ENCODE data around the gene PHTF2. TPM values are rescaled to one million over a fixed set of nuclear protein-coding genes. Genes with fewer than 3 reads are reported as not detected.

The PHTF2 gene
- total RNA-seq, 1 donor from 2014 or later, result 27.0 TPM

DNA sequence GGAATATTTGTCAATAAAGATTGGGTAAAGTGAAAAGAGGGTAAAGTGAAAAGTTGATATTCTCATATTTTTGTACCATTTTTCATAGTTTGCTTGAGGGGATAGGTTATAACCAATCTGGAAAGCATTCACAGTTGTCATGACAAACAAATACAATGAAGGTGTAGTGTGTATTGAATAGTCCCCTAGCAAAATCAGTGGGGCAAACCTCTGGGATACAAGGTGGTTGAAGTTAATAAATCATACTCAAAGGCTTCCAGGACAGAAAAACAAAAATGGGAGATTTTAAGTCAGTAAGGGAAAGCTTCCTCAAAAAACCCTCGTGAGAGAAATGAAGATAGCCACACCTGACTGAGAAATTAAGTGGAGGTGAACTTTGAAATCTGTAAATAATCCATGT, 39.4 kb downstream of the PHTF2 start:
- peaks cover 10% of the 10 kb centered on the region for H3K79me2 ChIP-seq (ENCODE audit: insufficient read depth, low read length)
- H3K9ac ChIP-seq (ENCODE audit: low read length), result no peak overlapping the region
- Mint-ChIP-seq H3K27me3 (ENCODE audit: low read depth, unreplicated experiment) (no peaks in the 10 kb centered on the region), H3K4me3 (ENCODE audit: unreplicated experiment) (no peak overlapping the region), H3K27ac (ENCODE audit: unreplicated experiment) (no peak overlapping the region), H3K4me1 (ENCODE audit: low read depth, unreplicated experiment) (peaks cover 8% of the 10 kb centered on the region), H3K36me3 (ENCODE audit: low read depth, unreplicated experiment) (no peaks in the 10 kb centered on the region), H3K9me3 (ENCODE audit: unreplicated experiment) (no peaks in the 10 kb centered on the region)
- H3K9me3 ChIP-seq (ENCODE audit: insufficient read depth, low read depth, low read length), result no peaks in the 10 kb centered on the region
- no peaks in the 10 kb centered on the region for H3K27me3 ChIP-seq (ENCODE audit: insufficient read depth, low read length)
- H3K4me3 ChIP-seq (ENCODE audit: insufficient read depth, low read depth, low read length), result no peak overlapping the region
- TF ChIP-seq EZH2 (IDR thresholded peaks at IDR 0.05; ENCODE audit: insufficient read depth, low read length), result no peak
- TF ChIP-seq, protein P1, sequence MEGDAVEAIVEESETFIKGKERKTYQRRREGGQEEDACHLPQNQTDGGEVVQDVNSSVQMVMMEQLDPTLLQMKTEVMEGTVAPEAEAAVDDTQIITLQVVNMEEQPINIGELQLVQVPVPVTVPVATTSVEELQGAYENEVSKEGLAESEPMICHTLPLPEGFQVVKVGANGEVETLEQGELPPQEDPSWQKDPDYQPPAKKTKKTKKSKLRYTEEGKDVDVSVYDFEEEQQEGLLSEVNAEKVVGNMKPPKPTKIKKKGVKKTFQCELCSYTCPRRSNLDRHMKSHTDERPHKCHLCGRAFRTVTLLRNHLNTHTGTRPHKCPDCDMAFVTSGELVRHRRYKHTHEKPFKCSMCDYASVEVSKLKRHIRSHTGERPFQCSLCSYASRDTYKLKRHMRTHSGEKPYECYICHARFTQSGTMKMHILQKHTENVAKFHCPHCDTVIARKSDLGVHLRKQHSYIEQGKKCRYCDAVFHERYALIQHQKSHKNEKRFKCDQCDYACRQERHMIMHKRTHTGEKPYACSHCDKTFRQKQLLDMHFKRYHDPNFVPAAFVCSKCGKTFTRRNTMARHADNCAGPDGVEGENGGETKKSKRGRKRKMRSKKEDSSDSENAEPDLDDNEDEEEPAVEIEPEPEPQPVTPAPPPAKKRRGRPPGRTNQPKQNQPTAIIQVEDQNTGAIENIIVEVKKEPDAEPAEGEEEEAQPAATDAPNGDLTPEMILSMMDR (IDR thresholded peaks at IDR 0.05; ENCODE audit: insufficient read depth, low read depth, low read length), result no peak
- H2AFZ ChIP-seq (ENCODE audit: low read depth, low read length), result no peak overlapping the region
- no peak overlapping the region for H3K27ac ChIP-seq (ENCODE audit: low read depth, low read length)
- DNase-seq (ENCODE audit: low read depth), result no peak
- no peak overlapping the region for H3K4me2 ChIP-seq (ENCODE audit: low read length)
- no peaks in the 10 kb centered on the region for H4K20me1 ChIP-seq (ENCODE audit: insufficient read depth, low read length)
- FAIRE-seq, result peak; percentile 17
- H3K4me1 ChIP-seq (ENCODE audit: insufficient read depth, low read length), result peaks cover 6% of the 10 kb centered on the region
- H3K36me3 ChIP-seq (ENCODE audit: insufficient read depth, low read length), result no peaks in the 10 kb centered on the region

DNA sequence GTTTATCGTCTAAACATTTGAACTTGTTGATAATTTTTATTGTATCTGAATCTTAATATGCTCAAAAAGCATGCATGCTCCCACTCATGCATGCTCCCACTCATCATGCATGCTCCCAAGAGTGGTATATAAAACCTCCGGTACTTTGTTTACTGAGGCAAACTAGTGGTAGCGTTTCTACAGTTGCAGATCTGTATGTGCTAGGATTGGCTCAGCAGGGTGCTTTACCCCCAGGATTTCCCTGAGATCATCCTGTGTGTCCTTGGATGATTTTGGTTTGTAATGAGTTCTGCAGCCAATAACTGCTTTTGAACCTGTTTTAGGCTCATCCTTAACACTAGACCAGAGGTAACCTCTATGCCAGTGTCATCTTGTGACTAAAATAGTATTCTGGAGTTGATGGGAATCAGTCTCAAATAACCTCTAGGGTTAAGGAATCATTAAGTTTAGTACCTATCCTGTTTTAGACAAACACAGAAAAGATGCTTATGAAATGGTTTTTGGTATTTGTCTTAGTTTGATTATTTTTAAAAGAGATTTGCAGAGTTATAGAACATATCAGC, 40.4 kb downstream of the PHTF2 start:
- Histone ChIP-seq H3K36me3 (ENCODE audit: insufficient read depth, low read length) (no peaks in the 10 kb centered on the region), H3K4me2 (ENCODE audit: low read length) (no peak overlapping the region), H3K9ac (ENCODE audit: low read length) (no peak overlapping the region), H3K27me3 (ENCODE audit: insufficient read depth, low read length) (no peaks in the 10 kb centered on the region), H2AFZ (ENCODE audit: low read depth, low read length) (no peak overlapping the region), H3K27ac (ENCODE audit: low read depth, low read length) (no peak overlapping the region), H3K9me3 (ENCODE audit: insufficient read depth, low read depth, low read length) (no peaks in the 10 kb centered on the region), H4K20me1 (ENCODE audit: insufficient read depth, low read length) (no peaks in the 10 kb centered on the region), H3K79me2 (ENCODE audit: insufficient read depth, low read length) (peaks cover 10% of the 10 kb centered on the region), H3K4me3 (ENCODE audit: insufficient read depth, low read depth, low read length) (no peak overlapping the region), H3K4me1 (ENCODE audit: insufficient read depth, low read length) (peaks cover 6% of the 10 kb centered on the region)
- FAIRE-seq, result no peak
- Mint-ChIP-seq H3K36me3 (ENCODE audit: low read depth, unreplicated experiment) (peaks cover 2% of the 10 kb centered on the region), H3K9me3 (ENCODE audit: unreplicated experiment) (no peaks in the 10 kb centered on the region), H3K27ac (ENCODE audit: unreplicated experiment) (no peak overlapping the region), H3K27me3 (ENCODE audit: low read depth, unreplicated experiment) (no peaks in the 10 kb centered on the region), H3K4me3 (ENCODE audit: unreplicated experiment) (no peak overlapping the region), H3K4me1 (ENCODE audit: low read depth, unreplicated experiment) (peaks cover 8% of the 10 kb centered on the region)
- DNase-seq (ENCODE audit: low read depth), result no peak
- TF ChIP-seq, protein P1 (IDR thresholded peaks at IDR 0.05; ENCODE audit: insufficient read depth, low read depth, low read length), result no peak
- no peak for TF ChIP-seq EZH2 (IDR thresholded peaks at IDR 0.05; ENCODE audit: insufficient read depth, low read length)

DNA sequence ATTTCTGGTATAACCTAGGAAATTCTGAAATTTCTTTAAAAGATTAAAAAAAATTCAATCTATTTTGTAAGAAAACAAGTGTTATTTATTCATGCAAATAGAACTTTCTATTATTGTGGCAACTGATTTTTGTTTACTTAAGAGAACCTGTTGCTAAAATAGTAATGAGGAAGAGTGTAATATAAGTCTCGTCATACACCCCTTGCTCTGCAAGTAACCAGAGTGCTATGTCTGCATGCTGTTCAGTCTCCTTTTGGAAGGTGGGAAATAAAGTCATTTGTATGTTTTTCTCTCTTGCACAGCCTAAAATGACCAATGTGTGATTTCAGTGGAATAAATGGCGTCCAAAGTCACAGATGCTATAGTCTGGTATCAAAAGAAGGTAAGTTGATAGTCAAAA, 41.3 kb downstream of the PHTF2 start:
- H3K9me3 Mint-ChIP-seq (ENCODE audit: unreplicated experiment), result no peaks in the 10 kb centered on the region
- Histone ChIP-seq H3K36me3 (ENCODE audit: insufficient read depth, low read length) (no peaks in the 10 kb centered on the region), H3K27ac (ENCODE audit: low read depth, low read length) (no peak overlapping the region), H4K20me1 (ENCODE audit: insufficient read depth, low read length) (no peaks in the 10 kb centered on the region), H3K4me1 (ENCODE audit: insufficient read depth, low read length) (no peaks in the 10 kb centered on the region), H2AFZ (ENCODE audit: low read depth, low read length) (no peak overlapping the region), H3K4me3 (ENCODE audit: insufficient read depth, low read depth, low read length) (no peak overlapping the region), H3K4me2 (ENCODE audit: low read length) (no peak overlapping the region), H3K27me3 (ENCODE audit: insufficient read depth, low read length) (no peaks in the 10 kb centered on the region), H3K9me3 (ENCODE audit: insufficient read depth, low read depth, low read length) (no peaks in the 10 kb centered on the region), H3K9ac (ENCODE audit: low read length) (no peak overlapping the region), H3K79me2 (ENCODE audit: insufficient read depth, low read length) (peaks cover 10% of the 10 kb centered on the region)
- H3K27ac Mint-ChIP-seq (ENCODE audit: unreplicated experiment), result no peak overlapping the region
- no peaks in the 10 kb centered on the region for H3K27me3 Mint-ChIP-seq (ENCODE audit: low read depth, unreplicated experiment)
- DNase-seq (ENCODE audit: low read depth) (no peak), FAIRE-seq (no peak)
- no peak overlapping the region for H3K4me3 Mint-ChIP-seq (ENCODE audit: unreplicated experiment)
- H3K4me1 Mint-ChIP-seq (ENCODE audit: low read depth, unreplicated experiment), result peaks cover under 1% of the 10 kb centered on the region
- no peak for TF ChIP-seq EZH2 (IDR thresholded peaks at IDR 0.05; ENCODE audit: insufficient read depth, low read length)
- TF ChIP-seq, protein P1 (IDR thresholded peaks at IDR 0.05; ENCODE audit: insufficient read depth, low read depth, low read length), result no peak
- H3K36me3 Mint-ChIP-seq (ENCODE audit: low read depth, unreplicated experiment), result peaks cover 3% of the 10 kb centered on the region

Data from astrocyte (in vitro differentiated cells and primary cell).